Right atrium auricular region (tissue), 2 donors: ENCODE results near the gene PSMB10. TPM values are rescaled to one million over a fixed set of nuclear protein-coding genes. Genes with fewer than 3 reads are reported as not detected.
"Not testable (repeated sequence)": the region's sequence is repeated elsewhere in the genome, so short reads cannot be mapped to it uniquely, and the experiment has no call there.

ENCODE experiments used
- DNase-seq: peaks from one replicate; pipeline ENCODE4 v3.0.0-alpha.2; 2019; ENCODE audit warnings: low spot score
- H3K27ac ChIP-seq, 2 donors: fragments of 200-600 bp; sonication (generic); 1 replicate in 1 of 2; 2 replicates in 1 of 2; pipeline ENCODE4 v1.5.1; 2016 to 2019
- H3K27me3 ChIP-seq, 2 donors: fragments of 200-600 bp; sonication (generic); one replicate each; pipeline versions ENCODE4 v1.5.1 to v1.6.0; 2017 to 2019
- H3K36me3 ChIP-seq: fragments of 200-600 bp; sonication (generic); one replicate; pipeline ENCODE4 v1.5.1; 2016
- H3K4me1 ChIP-seq, 2 donors: fragments of 200-600 bp; sonication (generic); one replicate each; pipeline versions ENCODE4 v1.5.1 to v1.6.0; 2017 to 2019
- H3K4me3 ChIP-seq, 2 donors: fragments of 200-600 bp; sonication (generic); 1 replicate in 1 of 2; 2 replicates in 1 of 2; pipeline ENCODE4 v1.5.1; 2017 to 2019; ENCODE audit warnings: mild to moderate bottlenecking in 1 of 2, moderate library complexity in 1 of 2
- H3K9me3 ChIP-seq, 2 donors: fragments of 200-600 bp; sonication (generic); one replicate each; pipeline ENCODE4 v1.5.1; 2019
- total RNA-seq, 2 donors: library from RNA; depleted of rRNA; stranded (reverse); fragments of >200 nt; gene quantifications; one replicate each; pipeline ENCODE4 v1.1.0, GENCODE V29; 2016
- TF ChIP-seq, protein P1 (sequence below), 2 donors: fragments of 200-600 bp; sonication (generic); IDR thresholded peaks; one replicate each; pipeline ENCODE4 v1.5.1; 2019; ENCODE audit warnings: antibody characterized with exemption in 2 of 2

PSMB10 gene
- total RNA-seq, 2 donors from 2014 or later = 37.3 to 38.4 TPM

DNA sequence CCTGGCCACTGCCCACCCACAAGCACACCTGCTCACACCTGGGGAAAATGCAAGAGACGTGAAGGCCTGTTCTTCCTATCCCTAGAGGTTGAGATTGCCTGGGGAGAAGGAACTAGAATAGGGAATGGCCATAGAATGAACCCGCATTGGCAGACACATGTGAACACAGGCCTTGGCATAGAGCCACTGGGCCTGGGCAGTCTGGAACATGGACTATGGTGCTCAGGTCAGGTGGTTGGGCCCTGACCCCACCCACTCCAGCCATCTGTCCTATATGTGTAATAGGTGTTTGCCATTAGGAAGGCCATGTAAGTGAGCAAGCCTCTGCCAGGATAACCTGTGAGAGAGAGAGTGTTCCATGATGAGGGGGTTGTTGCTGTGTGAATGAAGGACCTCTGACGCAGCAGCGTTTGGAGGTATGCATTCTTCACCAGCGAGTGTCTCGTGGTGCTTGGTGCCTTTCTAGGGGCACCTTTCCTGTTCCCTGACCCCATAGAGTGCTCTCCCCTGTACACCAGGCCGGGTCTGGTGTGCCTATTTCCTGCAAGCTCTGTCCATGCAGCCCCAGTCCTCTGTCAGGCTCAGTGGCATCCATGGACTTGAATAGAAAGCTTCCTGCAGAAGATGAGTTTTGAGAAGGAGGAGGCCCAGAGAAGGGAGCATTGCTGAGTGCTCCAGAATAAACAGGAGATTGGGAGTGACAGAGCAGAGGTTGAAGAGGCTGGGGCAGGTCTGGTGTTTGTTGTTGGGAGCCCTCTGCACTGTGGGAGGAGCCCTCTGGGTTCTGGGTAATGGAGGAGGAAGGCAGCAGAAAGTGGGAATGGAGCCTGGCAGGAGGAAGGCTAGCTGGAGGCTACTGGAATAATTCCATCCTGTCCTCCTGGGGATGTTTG lies 20.6 kb downstream of the PSMB10 start:
- H3K4me1 ChIP-seq = peaks cover 0 to 49% of the 10 kb centered on the region in 2 donors
- no peak overlapping the region for H3K4me3 ChIP-seq
- H3K27me3 ChIP-seq = no peaks in the 10 kb centered on the region
- TF ChIP-seq, protein P1, sequence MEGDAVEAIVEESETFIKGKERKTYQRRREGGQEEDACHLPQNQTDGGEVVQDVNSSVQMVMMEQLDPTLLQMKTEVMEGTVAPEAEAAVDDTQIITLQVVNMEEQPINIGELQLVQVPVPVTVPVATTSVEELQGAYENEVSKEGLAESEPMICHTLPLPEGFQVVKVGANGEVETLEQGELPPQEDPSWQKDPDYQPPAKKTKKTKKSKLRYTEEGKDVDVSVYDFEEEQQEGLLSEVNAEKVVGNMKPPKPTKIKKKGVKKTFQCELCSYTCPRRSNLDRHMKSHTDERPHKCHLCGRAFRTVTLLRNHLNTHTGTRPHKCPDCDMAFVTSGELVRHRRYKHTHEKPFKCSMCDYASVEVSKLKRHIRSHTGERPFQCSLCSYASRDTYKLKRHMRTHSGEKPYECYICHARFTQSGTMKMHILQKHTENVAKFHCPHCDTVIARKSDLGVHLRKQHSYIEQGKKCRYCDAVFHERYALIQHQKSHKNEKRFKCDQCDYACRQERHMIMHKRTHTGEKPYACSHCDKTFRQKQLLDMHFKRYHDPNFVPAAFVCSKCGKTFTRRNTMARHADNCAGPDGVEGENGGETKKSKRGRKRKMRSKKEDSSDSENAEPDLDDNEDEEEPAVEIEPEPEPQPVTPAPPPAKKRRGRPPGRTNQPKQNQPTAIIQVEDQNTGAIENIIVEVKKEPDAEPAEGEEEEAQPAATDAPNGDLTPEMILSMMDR (IDR thresholded peaks at IDR 0.05) = no peak
- peaks cover 14% of the 10 kb centered on the region for H3K36me3 ChIP-seq
- no peaks in the 10 kb centered on the region for H3K9me3 ChIP-seq
- DNase-seq = no peak
- peak overlapping the region in 1 of 2 donors; percentile 94 for H3K27ac ChIP-seq

- DNase-seq, H3K4me3 ChIP-seq, H3K27me3 ChIP-seq, H3K27ac ChIP-seq, H3K9me3 ChIP-seq: not testable (repeated sequence)
- Histone ChIP-seq H3K36me3 (peaks cover 15% of the 10 kb centered on the region), H3K4me1 (peaks cover 0 to 48% of the 10 kb centered on the region in 2 donors)
Measured at GRCh38 chr16:67915496-67915769, 21.2 kb downstream of the PSMB10 start.

- Histone ChIP-seq H3K36me3 (peaks cover 20% of the 10 kb centered on the region), H3K9me3 (no peaks in the 10 kb centered on the region), H3K4me1 (peaks cover 0 to 44% of the 10 kb centered on the region in 2 donors), H3K27ac (no peak overlapping the region), H3K27me3 (no peaks in the 10 kb centered on the region), H3K4me3 (no peak overlapping the region)
- TF ChIP-seq, protein P1 (IDR thresholded peaks at IDR 0.05) = no peak
- DNase-seq = no peak
Measured at GRCh38 chr16:67914758-67915495, 21.7 kb downstream of the PSMB10 start.

DNA sequence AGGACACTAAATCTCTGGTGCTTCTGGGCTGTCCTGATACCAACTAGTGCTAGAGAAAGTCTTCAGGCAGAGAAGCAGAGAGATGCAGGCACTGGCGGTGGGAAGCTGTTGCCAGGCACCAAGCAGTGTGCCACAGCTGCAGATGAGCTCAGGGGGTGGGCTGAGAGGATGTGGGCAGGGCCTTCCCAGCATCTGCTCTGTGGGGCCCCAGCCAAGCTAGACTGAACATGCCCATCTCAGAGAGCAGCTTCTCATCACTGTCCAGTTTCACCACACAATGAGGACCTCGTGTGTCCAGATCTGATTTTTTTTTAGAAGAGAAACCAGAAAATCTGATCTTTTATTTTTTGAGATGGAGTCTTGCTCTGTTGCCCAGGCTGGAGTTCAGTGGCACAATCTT lies 26.5 kb downstream of the PSMB10 start:
- TF ChIP-seq, protein P1 (IDR thresholded peaks at IDR 0.05) = no peak
- peaks cover 34% of the 10 kb centered on the region for H3K36me3 ChIP-seq
- H3K4me3 ChIP-seq = no peak overlapping the region
- H3K27ac ChIP-seq = no peak overlapping the region
- no peaks in the 10 kb centered on the region for H3K27me3 ChIP-seq
- H3K4me1 ChIP-seq = no peaks in the 10 kb centered on the region
- no peak for DNase-seq
- no peaks in the 10 kb centered on the region for H3K9me3 ChIP-seq

GRCh38 chr16:67909056-67909742 lies 27.5 kb downstream of the PSMB10 start:
- H3K27ac ChIP-seq = no peak overlapping the region
- DNase-seq = no peak
- H3K4me3 ChIP-seq = no peak overlapping the region
- no peaks in the 10 kb centered on the region for H3K9me3 ChIP-seq
- no peaks in the 10 kb centered on the region for H3K4me1 ChIP-seq
- H3K27me3 ChIP-seq = no peaks in the 10 kb centered on the region
- peaks cover 34% of the 10 kb centered on the region for H3K36me3 ChIP-seq
- TF ChIP-seq, protein P1 (IDR thresholded peaks at IDR 0.05) = no peak
